H1 (cell line): ENCODE data around the gene CRABP2. TPM values are rescaled to one million over a fixed set of nuclear protein-coding genes. Genes with fewer than 3 reads are reported as not detected.

Experiments
- EGR1 ChIP-seq: IDR thresholded peaks from 2 replicates; pipeline ENCODE4 v1.6.1; 2011; ENCODE audit warnings: low read depth, low read length, borderline replicate concordance
- EP300 ChIP-seq, 2 experiments: IDR thresholded peaks; 1 replicate in 1 of 2; 2 replicates in 1 of 2; pipeline ENCODE4 v1.6.1; 2011 to 2012; ENCODE audit warnings: low read depth in 2 of 2, low read length in 2 of 2, mild to moderate bottlenecking in 2 of 2, borderline replicate concordance in 1 of 2, inconsistent platforms in 1 of 2, moderate library complexity in 1 of 2
- EZH2 ChIP-seq: fragments of 200-600 bp; sonication (generic); IDR thresholded peaks from 2 replicates; pipeline ENCODE4 v1.7.1; 2012; ENCODE audit warnings: low read depth, mild to moderate bottlenecking, moderate library complexity, low read length, inconsistent platforms; ENCODE audit not compliant: severe bottlenecking
- GABPA ChIP-seq: IDR thresholded peaks from 2 replicates; pipeline ENCODE4 v1.6.1; 2011; ENCODE audit warnings: mild to moderate bottlenecking, low read length, moderate library complexity, borderline replicate concordance; ENCODE audit not compliant: insufficient read depth
- PHF8 ChIP-seq: fragments of 200-600 bp; sonication (generic); conservative IDR thresholded peaks from 2 replicates; pipeline ENCODE4 v1.7.1; 2012; ENCODE audit warnings: low read depth, mild to moderate bottlenecking, inconsistent platforms, low read length, moderate library complexity
- RNF2 ChIP-seq: fragments of 200-900, 300-1000 bp; sonication (generic); IDR thresholded peaks from 2 replicates; pipeline ENCODE4 v1.7.1; 2016; ENCODE audit warnings: borderline replicate concordance, low read depth, mild to moderate bottlenecking, antibody characterized with exemption, low read length; ENCODE audit not compliant: poor library complexity, severe bottlenecking; ENCODE audit errors: missing control alignments
- SUZ12 ChIP-seq: fragments of 200-600 bp; sonication (generic); IDR thresholded peaks from 2 replicates; pipeline ENCODE4 v1.6.1; 2012; ENCODE audit warnings: mild to moderate bottlenecking, inconsistent platforms, low read length, moderate library complexity, mixed read lengths
- TAF7 ChIP-seq: optimal IDR thresholded peaks from 2 replicates; pipeline ENCODE3; 2011; ENCODE audit warnings: low read depth, mild to moderate bottlenecking, inconsistent platforms, low read length, moderate library complexity, borderline replicate concordance
- polyA plus RNA-seq, 7 experiments: library from polyadenylated mRNA; depleted of rRNA in 3 of 7; stranded (reverse) in 5 of 7; unstranded in 2 of 7; fragments of >200 nt in 5 of 7; fragments of 200-250 nt in 2 of 7; gene quantifications; 1 replicate in 5 of 7; 2 replicates in 1 of 7; 4 replicates in 1 of 7; pipeline versions ENCODE4 v1.2.1 to v1.2.3, GENCODE V29; 2011 to 2013; ENCODE audit warnings: missing spikeins in 2 of 7, mixed read lengths in 2 of 7
- total RNA-seq: library from RNA; stranded (reverse); fragmentation: NEBNext Ultra II Directional; extraction: Animal tissue kit (Norgen Biotek cat#: 25700); gene quantifications from 2 replicates; pipeline ENCODE4 v1.2.1, GENCODE V29; 2021

The CRABP2 gene
- total and polyA plus RNA-seq, 2 of the 8 experiments (the other 6 are each of a cell fraction or from before 2014, with no cell fraction given) = 69.2 to 119 TPM

- TF ChIP-seq EZH2 (no peak), TAF7 (no peak), PHF8 (no peak), EP300 (IDR thresholded peaks at IDR 0.05; ENCODE audit: borderline replicate concordance in 1 of 2, low read depth in 2 of 2, low read length in 2 of 2) (no peak), SUZ12 (no peak), EGR1 (no peak), GABPA (no peak), RNF2 (no peak)
Measured at GRCh38 chr1:156727492-156727891, 22.1 kb upstream of the CRABP2 start (continued).
